NCI-H1930 (cell line): ENCODE results near the gene SDK2.

ENCODE experiments used
- DNase-seq, 2 experiments: peaks; one replicate each; lab custom pipeline; 2025; lab: John Stamatoyannopoulos, UW

SDK2 gene

GRCh38 chr17:73536700-73537605 lies 107.3 kb downstream of the SDK2 start:
- no peak for DNase-seq

GRCh38 chr17:73535746-73536145 lies 108.5 kb downstream of the SDK2 start:
- no peak for DNase-seq

GRCh38 chr17:73534209-73534909 lies 109.9 kb downstream of the SDK2 start:
- no peak for DNase-seq

GRCh38 chr17:73533781-73534180 lies 110.5 kb downstream of the SDK2 start:
- DNase-seq: no peak

GRCh38 chr17:73533127-73533526 lies 111.1 kb downstream of the SDK2 start:
- DNase-seq: no peak

- no peak for DNase-seq
These were observed 111.8 kb downstream of the SDK2 start for GRCh38 chr17:73532421-73532901.

DNA sequence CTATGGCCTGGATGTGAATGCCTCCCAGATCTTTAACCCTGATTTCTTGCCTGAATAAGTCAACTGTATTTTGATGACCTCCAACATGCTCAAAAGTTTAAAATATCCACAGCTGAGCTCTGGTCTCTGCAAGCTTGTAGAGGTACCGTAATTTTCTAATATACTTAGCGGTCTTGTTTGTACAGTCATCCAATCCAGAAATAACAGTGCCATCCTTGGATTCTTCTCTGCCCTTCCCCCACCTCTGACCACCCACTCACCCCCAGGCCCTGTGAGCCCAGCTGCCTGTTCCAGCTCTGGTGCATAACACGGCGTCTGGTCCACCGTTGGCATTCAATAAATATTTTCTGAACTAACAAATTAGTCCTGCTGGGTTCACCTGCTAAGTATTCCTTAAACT lies 113.1 kb downstream of the SDK2 start:
- DNase-seq: no peak

GRCh38 chr17:73528679-73529078 lies 115.6 kb downstream of the SDK2 start:
- no peak for DNase-seq

DNA sequence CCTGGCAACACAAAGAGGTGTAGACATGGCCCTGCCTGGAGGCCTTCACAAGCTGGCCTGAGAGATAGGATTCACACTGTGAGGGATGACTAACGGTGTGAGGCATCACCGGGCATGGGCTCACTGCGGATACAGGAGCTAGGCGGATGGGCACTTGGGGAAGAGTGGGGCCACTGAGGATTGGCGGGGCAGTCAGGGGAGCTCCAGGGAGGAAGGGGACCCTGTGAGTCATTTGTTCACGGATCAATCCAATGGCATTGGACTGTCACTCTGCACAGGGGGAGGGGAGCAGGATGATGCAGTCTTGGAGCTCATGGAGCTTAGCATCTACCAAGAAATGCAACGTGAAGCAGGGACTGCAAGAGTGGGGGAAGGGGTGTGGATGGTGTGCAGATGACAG lies 117.3 kb downstream of the SDK2 start:
- no peak for DNase-seq

GRCh38 chr17:73524941-73525679 lies 119.1 kb downstream of the SDK2 start:
- DNase-seq: no peak

- DNase-seq: no peak
These were observed 121.5 kb downstream of the SDK2 start for GRCh38 chr17:73522696-73523095.

GRCh38 chr17:73522107-73522506 lies 122.1 kb downstream of the SDK2 start:
- no peak for DNase-seq

DNA sequence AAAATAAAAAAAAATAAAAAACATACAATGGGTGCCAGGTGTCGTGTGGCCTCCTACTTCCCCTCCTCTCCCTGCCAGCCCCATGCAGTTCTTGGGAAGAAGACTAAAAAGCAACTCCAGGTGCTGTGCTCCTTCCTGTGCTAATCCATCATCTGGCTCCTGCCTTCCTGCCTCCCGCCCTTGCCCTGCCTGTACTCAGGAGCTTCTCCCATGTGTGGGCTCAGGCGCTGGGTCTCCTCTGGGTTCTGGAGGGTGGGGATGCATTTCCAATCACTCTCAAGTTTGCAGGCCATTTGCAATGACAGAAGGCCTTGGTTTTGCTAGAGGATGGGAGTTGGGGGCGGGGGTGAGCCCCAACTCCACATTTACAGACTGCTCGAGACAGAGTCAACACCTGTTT lies 122.9 kb downstream of the SDK2 start:
- DNase-seq: no peak

DNA sequence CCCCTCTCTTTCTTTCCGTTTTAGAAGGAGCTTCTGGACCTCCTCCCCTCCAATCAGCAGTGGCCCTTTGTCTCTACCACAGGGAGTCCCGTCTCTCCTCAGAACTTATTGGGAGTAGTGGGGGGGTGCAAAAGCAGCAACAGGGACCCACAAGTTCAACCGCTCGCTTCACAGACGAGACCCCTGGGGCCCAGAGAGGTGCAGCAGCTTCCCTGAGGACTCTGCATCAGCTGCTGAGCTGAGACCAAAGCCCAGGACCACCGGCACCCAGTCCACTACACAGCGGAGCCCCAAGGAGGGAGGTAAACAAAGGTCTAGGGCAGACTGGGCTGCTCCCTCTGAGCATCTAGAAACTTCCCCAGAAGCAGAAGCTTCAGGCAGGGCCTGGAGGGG lies 123.9 kb downstream of the SDK2 start:
- DNase-seq: no peak

GRCh38 chr17:73519714-73520368 lies 124.4 kb downstream of the SDK2 start:
- no peak for DNase-seq

- no peak for DNase-seq
These were observed 125.2 kb downstream of the SDK2 start for GRCh38 chr17:73519011-73519410.

GRCh38 chr17:73516431-73516830 lies 127.8 kb downstream of the SDK2 start:
- no peak for DNase-seq

- no peak for DNase-seq
These were observed 129.9 kb downstream of the SDK2 start for GRCh38 chr17:73514146-73514863.

DNA sequence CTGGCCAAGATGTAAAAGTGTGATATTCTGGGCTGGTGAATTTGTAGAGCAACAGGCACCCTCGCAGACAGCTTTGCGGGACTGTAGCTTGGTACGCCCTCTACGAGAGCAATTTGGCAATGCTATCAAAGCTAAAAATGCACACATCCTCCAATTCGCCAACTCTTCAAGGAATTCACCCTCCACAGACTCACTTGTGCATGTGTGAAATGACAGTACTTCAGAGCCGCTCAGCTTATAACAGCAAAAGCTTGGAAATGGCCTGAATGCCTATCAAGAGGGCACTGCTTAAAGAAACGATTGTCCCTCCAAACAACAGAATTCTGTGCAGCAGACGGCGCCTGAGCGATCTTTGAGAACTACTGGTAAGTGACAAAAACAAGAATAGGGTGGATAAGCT lies 130.8 kb downstream of the SDK2 start:
- DNase-seq: no peak

DNA sequence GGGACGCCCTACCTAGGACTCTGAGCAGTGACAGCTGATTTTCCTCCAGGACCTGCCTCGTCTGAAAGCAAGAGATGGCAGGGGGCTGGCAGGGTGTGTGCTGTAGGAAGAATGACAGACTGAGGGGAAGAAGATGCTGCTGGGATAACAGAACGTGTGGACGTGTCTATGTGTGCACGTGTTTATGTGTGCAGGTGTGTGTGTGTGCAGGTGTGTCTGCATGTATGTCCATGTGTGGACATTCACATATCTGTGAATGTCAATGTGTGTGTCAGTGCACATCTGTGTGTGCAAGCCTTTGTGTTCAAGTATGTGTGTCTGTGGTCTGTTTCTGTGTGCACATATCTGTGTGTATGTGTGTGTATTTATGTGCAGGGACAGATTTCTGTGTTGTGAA lies 132.5 kb downstream of the SDK2 start:
- no peak for DNase-seq

DNA sequence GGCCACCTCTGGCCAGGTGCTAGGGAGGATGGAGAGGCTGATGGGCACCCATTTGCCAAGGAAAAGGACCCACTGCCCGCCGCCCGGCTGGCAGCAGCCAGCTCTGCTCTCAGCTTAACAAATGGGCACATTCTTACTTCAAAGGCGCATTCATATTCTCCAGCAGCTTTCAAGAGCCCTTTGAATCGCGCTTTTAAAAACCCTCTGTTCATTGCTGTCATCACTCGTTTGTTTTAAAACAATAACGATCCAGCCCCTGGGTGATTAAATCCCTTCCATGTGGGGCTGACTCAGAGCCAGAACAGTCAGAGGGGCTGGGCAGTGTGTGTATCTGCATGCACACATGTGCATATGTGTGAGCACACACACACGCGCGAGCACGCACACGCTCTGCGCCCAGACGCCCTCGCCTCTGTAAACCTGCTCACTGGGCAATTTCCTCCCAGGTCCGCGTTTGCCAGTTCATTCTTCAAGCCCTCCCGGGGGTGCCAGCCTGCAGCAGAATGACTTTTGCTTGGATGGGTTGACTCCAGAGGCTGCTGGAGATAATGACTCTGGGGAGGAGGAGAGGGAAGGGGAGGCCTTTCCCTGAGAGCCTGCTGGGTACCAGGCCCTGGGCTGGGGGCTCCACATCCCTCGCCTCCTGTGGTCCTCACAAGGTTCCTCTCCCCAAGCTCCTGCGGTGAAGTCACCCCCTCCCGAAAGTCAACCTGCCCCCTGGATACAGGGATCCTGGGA lies 133.1 kb downstream of the SDK2 start:
- no peak for DNase-seq
